Osteocyte (in vitro differentiated cells): ENCODE data around the gene FZD1. TPM values are rescaled to one million over a fixed set of nuclear protein-coding genes. Genes with fewer than 3 reads are reported as not detected.
A peak's percentile ranks its signal among the peaks of the same experiment; 100 is the strongest.

Experiments
- DNase-seq: peaks from one replicate; pipeline ENCODE4 v3.0.0; 2021; ENCODE audit warnings: mixed read lengths; ENCODE audit not compliant: unreplicated experiment; ENCODE audit errors: extremely low spot score
- H3K27ac Mint-ChIP-seq: one replicate; pipeline ENCODE4 v1.8.0; 2021; ENCODE audit warnings: mild to moderate bottlenecking, mixed read lengths; ENCODE audit not compliant: unreplicated experiment
- H3K27me3 Mint-ChIP-seq: one replicate; pipeline ENCODE4 v1.8.0; 2021; ENCODE audit warnings: mixed read lengths; ENCODE audit not compliant: unreplicated experiment
- H3K36me3 Mint-ChIP-seq: one replicate; pipeline ENCODE4 v1.8.0; 2021; ENCODE audit warnings: mixed read lengths; ENCODE audit not compliant: unreplicated experiment
- H3K4me1 Mint-ChIP-seq: one replicate; pipeline ENCODE4 v1.8.0; 2021; ENCODE audit warnings: mixed read lengths; ENCODE audit not compliant: unreplicated experiment
- H3K4me3 Mint-ChIP-seq: one replicate; pipeline ENCODE4 v1.8.0; 2021; ENCODE audit warnings: mild to moderate bottlenecking, moderate library complexity, mixed read lengths; ENCODE audit not compliant: unreplicated experiment
- H3K9me3 Mint-ChIP-seq: one replicate; pipeline ENCODE4 v1.8.0; 2021; ENCODE audit warnings: mixed read lengths; ENCODE audit not compliant: unreplicated experiment
- CTCF ChIP-seq: fragments of 200-600 bp; sonication (generic); IDR thresholded peaks from 2 replicates; pipeline ENCODE4 v1.5.0; 2021; ENCODE audit warnings: antibody characterized with exemption, mild to moderate bottlenecking, moderate library complexity
- total RNA-seq: library from RNA; stranded (reverse); gene quantifications from 2 replicates; pipeline ENCODE4 v1.2.1, GENCODE V29; 2021

FZD1 gene
- total RNA-seq, 1 donor from 2014 or later, result 19.4 TPM

- H3K36me3 Mint-ChIP-seq, result peaks cover 4% of the 10 kb centered on the region
- H3K27ac Mint-ChIP-seq, result peak overlapping the region; percentile 85
- H3K9me3 Mint-ChIP-seq, result no peaks in the 10 kb centered on the region
- no peaks in the 10 kb centered on the region for H3K27me3 Mint-ChIP-seq
- no peak for DNase-seq
- H3K4me3 Mint-ChIP-seq, result peak overlapping the region; percentile 90
- no peak for TF ChIP-seq CTCF
- peaks cover 44% of the 10 kb centered on the region for H3K4me1 Mint-ChIP-seq
These were observed 870 bp downstream of the FZD1 start for GRCh38 chr7:91264924-91265681.

- H3K36me3 Mint-ChIP-seq, result peaks cover 4% of the 10 kb centered on the region
- peak overlapping the region; percentile 90 for H3K4me3 Mint-ChIP-seq
- no peak for DNase-seq
- no peaks in the 10 kb centered on the region for H3K9me3 Mint-ChIP-seq
- no peaks in the 10 kb centered on the region for H3K27me3 Mint-ChIP-seq
- peak overlapping the region; percentile 85 for H3K27ac Mint-ChIP-seq
- peaks cover 44% of the 10 kb centered on the region for H3K4me1 Mint-ChIP-seq
- no peak for TF ChIP-seq CTCF
These were observed 1.4 kb downstream of the FZD1 start for GRCh38 chr7:91265693-91266066.

- peak overlapping the region; percentile 90 for H3K4me3 Mint-ChIP-seq
- TF ChIP-seq CTCF, result no peak
- H3K27me3 Mint-ChIP-seq, result no peaks in the 10 kb centered on the region
These were observed 1.9 kb downstream of the FZD1 start for GRCh38 chr7:91266067-91266688.

GRCh38 chr7:91266689-91267090, 2.5 kb downstream of the FZD1 start:
- Mint-ChIP-seq H3K36me3 (peaks cover 4% of the 10 kb centered on the region), H3K27ac (peak overlapping the region; percentile 38), H3K27me3 (no peaks in the 10 kb centered on the region), H3K4me3 (peak overlapping the region; percentile 90), H3K4me1 (peaks cover 44% of the 10 kb centered on the region), H3K9me3 (no peaks in the 10 kb centered on the region)
- no peak for TF ChIP-seq CTCF
- DNase-seq, result no peak

More at GRCh38 chr7:91266067-91266688, 1.9 kb downstream of the FZD1 start:
- Mint-ChIP-seq H3K36me3 (peaks cover 4% of the 10 kb centered on the region), H3K9me3 (no peaks in the 10 kb centered on the region), H3K27ac (peak overlapping the region; percentile 85), H3K4me1 (peaks cover 44% of the 10 kb centered on the region)
- DNase-seq, result no peak
